Endothelial cell of umbilical vein (primary cell): ENCODE data around the gene TAF8. TPM values are rescaled to one million over a fixed set of nuclear protein-coding genes. Genes with fewer than 3 reads are reported as not detected.

Experiments
- BruUV-seq: library from RNA; stranded (reverse); fragments of 400-500 nt; replicated peaks from 2 replicates; lab custom pipeline; 2021; lab: Mats Ljungman, UMichigan
- CTCF ChIA-PET: fragments of 300-600, 350-600 bp; sonication (Branson Sonifier 250); formaldehyde crosslinking; loops from one replicate; lab custom pipeline; 2021; ENCODE audit warnings: antibody characterized with exemption, inconsistent platforms; lab: Charles Lee
- POLR2A ChIA-PET: fragments of 300-600, 350-600 bp; sonication (Branson Sonifier 250); formaldehyde crosslinking; loops from one replicate; lab custom pipeline; 2021; ENCODE audit warnings: antibody characterized with exemption, inconsistent platforms; lab: Charles Lee
- DNase-seq: peaks from one replicate; pipeline ENCODE4 v3.0.0-alpha.2; 2011; ENCODE audit warnings: low read depth, low spot score
- FAIRE-seq: peaks from 2 replicates; lab custom pipeline; 2011; peaks lifted over from hg19 to GRCh38; lab: Jason Lieb, UNC
- H2AFZ ChIP-seq: 2 replicates; pipeline ENCODE4 v1.6.0; 2012; ENCODE audit warnings: low read depth, low read length, control low read depth, inconsistent platforms
- H3K27ac ChIP-seq: 2 replicates; pipeline ENCODE4 v1.5.1; 2011; ENCODE audit warnings: low read depth, mild to moderate bottlenecking, control low read depth, low read length, moderate library complexity; ENCODE audit not compliant: insufficient read depth
- H3K27me3 ChIP-seq, 2 experiments: 2 replicates each; pipeline versions ENCODE4 v1.6.0 to v1.6.1; 2011; ENCODE audit warnings: low read length in 2 of 2, mixed read lengths in 1 of 2; ENCODE audit not compliant: control insufficient read depth in 2 of 2, insufficient read depth in 2 of 2
- H3K36me3 ChIP-seq, 2 experiments: 2 replicates in 1 of 2; 3 replicates in 1 of 2; pipeline ENCODE4 v1.5.1; 2011; ENCODE audit warnings: low read length in 2 of 2, mild to moderate bottlenecking in 1 of 2, moderate library complexity in 1 of 2; ENCODE audit not compliant: control insufficient read depth in 2 of 2, insufficient read depth in 2 of 2; ENCODE audit errors: extremely low read depth in 1 of 2
- H3K4me1 ChIP-seq: 3 replicates; pipeline ENCODE4 v1.5.1; 2011; ENCODE audit warnings: mild to moderate bottlenecking, low read length; ENCODE audit not compliant: control insufficient read depth, insufficient read depth; ENCODE audit errors: extremely low read depth
- H3K4me2 ChIP-seq: 2 replicates; pipeline ENCODE4 v1.6.1; 2011; ENCODE audit warnings: low read length, control low read depth, mixed read lengths; ENCODE audit not compliant: insufficient read depth
- H3K4me3 ChIP-seq, 3 experiments: fragments of 200-600 bp in 1 of 3; sonication (generic), shearing (Covaris generic) in 1 of 3; replicated peaks in 1 of 3; 2 replicates each; pipeline ENCODE4 v1.5.1; 2011 to 2016; ENCODE audit warnings: control low read depth in 3 of 3, low read length in 3 of 3, mild to moderate bottlenecking in 2 of 3, inconsistent platforms in 1 of 3, low read depth in 1 of 3, moderate library complexity in 1 of 3; ENCODE audit not compliant: insufficient read depth in 1 of 3
- H3K79me2 ChIP-seq: 2 replicates; pipeline ENCODE4 v1.6.0; 2012; ENCODE audit warnings: low read length, inconsistent platforms; ENCODE audit not compliant: control insufficient read depth, insufficient read depth
- H3K9ac ChIP-seq: replicated peaks from 2 replicates; pipeline ENCODE3; 2011; ENCODE audit warnings: low read length, control low read depth; ENCODE audit not compliant: insufficient read depth; ENCODE audit errors: extremely low read depth
- H3K9me1 ChIP-seq: replicated peaks from 3 replicates; pipeline ENCODE4 v1.6.0; 2011; ENCODE audit warnings: mild to moderate bottlenecking, low read length; ENCODE audit not compliant: control insufficient read depth, insufficient read depth; ENCODE audit errors: extremely low read depth
- H3K9me3 ChIP-seq: replicated peaks from 2 replicates; pipeline ENCODE4 v1.5.1; 2012; ENCODE audit warnings: low read length, inconsistent platforms; ENCODE audit not compliant: control insufficient read depth, insufficient read depth
- H4K20me1 ChIP-seq: replicated peaks from 2 replicates; pipeline ENCODE3; 2011; ENCODE audit warnings: mild to moderate bottlenecking, low read length; ENCODE audit not compliant: control insufficient read depth, insufficient read depth; ENCODE audit errors: extremely low read depth
- EZH2 ChIP-seq: IDR thresholded peaks from 2 replicates; pipeline ENCODE4 v1.6.1; 2012; ENCODE audit warnings: borderline replicate concordance, low read depth, mild to moderate bottlenecking, moderate library complexity, low read length, inconsistent platforms; ENCODE audit not compliant: severe bottlenecking
- FOS ChIP-seq: IDR thresholded peaks from 2 replicates; pipeline ENCODE4 v1.6.1; 2011; ENCODE audit warnings: mild to moderate bottlenecking, low read length, moderate library complexity, borderline replicate concordance; ENCODE audit not compliant: insufficient read depth
- GATA2 ChIP-seq: IDR thresholded peaks from 2 replicates; pipeline ENCODE4 v1.7.0; 2011; ENCODE audit warnings: low read depth, mild to moderate bottlenecking, moderate library complexity, mixed read lengths, low read length; ENCODE audit not compliant: insufficient read length, insufficient read depth
- JUN ChIP-seq: IDR thresholded peaks from 2 replicates; pipeline ENCODE4 v1.6.1; 2011; ENCODE audit warnings: borderline replicate concordance, low read depth; ENCODE audit not compliant: insufficient read length, insufficient read depth
- MYC ChIP-seq: IDR thresholded peaks from one replicate; pipeline ENCODE4 v1.6.1; 2011; ENCODE audit warnings: mild to moderate bottlenecking, low read depth, low read length
- POLR2A ChIP-seq: IDR thresholded peaks from 2 replicates; pipeline ENCODE4 v1.6.1; 2012; ENCODE audit warnings: low read depth, mild to moderate bottlenecking, control low read depth, low read length
- POLR2AphosphoS5 ChIP-seq: IDR thresholded peaks from 2 replicates; pipeline ENCODE4 v1.6.1; 2012; ENCODE audit warnings: low read depth, mild to moderate bottlenecking, control low read depth, low read length, moderate library complexity; ENCODE audit not compliant: insufficient read depth
- dilution Hi-C: fragments of 300-500 bp; cut with MboI; formaldehyde crosslinking; loops from one replicate; pipeline ENCODE4 v1.15.0; 2019; ENCODE audit warnings: low sequenced_read_pairs; ENCODE audit not compliant: extremely low pct_ligation_motif_present
- intact Hi-C: fragments of 100-400 bp; cut with micrococcal nuclease; formaldehyde crosslinking; loops from one replicate; pipeline ENCODE4 v1.10.0; 2022
- polyA plus RNA-seq, 4 experiments: library from polyadenylated mRNA; depleted of rRNA in 3 of 4; stranded (reverse) in 3 of 4; unstranded in 1 of 4; fragments of >200 nt; gene quantifications; 2 replicates each; pipeline versions ENCODE4 v1.2.1 to v1.2.3, GENCODE V29; 2011 to 2012; ENCODE audit warnings: missing spikeins in 1 of 4
- total RNA-seq: library from RNA; stranded (reverse); gene quantifications from 2 replicates; pipeline ENCODE4 v1.2.3, GENCODE V29; 2021
- TF ChIP-seq, protein P1 (sequence below), 2 donors: IDR thresholded peaks; 1 replicate in 1 of 2; 2 replicates in 1 of 2; pipeline ENCODE4 v1.5.1; 2011; ENCODE audit warnings: low read length in 2 of 2, mild to moderate bottlenecking in 2 of 2, moderate library complexity in 2 of 2, control low read depth in 1 of 2, inconsistent platforms in 1 of 2, low read depth in 1 of 2; ENCODE audit not compliant: insufficient read depth in 1 of 2; ENCODE audit errors: extremely low read depth in 1 of 2
- TF ChIP-seq, protein P2 (sequence below): IDR thresholded peaks from 2 replicates; pipeline ENCODE4 v1.6.1; 2011; ENCODE audit not compliant: insufficient read depth, insufficient read length

Gene TAF8
- total and polyA plus RNA-seq, 2 donors (not counting 3 experiments of a cell fraction or from before 2014, with no cell fraction given), result 32.9 to 45.4 TPM

DNA sequence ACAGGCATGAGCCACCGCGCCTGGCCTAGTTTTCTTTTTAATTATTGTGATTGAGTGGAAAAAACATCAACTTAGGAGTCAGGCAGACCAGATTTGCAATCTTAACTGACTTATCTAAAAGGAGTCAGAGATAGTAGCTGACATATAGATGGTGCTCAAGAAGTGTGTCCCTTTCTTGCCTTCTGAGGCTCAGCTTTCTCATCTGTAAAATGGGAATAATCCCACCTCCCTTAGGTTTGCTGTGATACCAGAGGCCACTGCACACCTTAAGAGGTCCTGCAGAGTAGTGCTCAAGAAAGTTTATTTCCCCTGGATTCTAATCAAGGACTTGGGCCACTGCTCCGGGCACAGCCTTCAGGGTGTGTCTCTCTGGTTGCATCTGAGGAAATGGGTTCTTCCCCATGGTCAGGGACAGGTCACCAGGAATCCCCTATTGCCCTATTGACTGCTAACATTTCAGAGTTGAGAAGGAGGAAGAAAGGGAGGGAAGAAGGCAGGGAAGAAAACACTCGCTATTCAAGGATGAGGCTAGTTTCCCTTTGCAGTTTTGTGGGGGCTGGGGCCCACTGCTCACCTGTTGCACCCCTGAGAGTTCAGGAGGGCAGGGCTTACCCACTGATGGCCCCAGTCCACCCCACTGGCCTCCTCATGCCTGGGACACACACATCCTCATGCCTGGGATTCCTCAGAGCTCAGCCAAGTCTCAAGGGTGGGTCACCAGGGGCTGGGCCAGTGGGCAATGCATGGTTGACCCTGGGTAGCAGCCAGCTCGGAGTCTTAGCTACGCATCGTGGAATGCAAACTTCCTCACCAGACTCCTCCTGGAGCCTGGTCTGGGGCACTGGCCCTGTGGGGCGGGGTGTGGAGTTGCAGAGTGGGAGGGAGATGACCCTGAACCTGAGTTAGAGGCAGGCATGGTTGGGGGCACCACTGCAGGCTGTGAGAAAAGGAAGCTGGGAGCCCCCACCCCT is 70.9 kb downstream of the TAF8 start:
- BruUV-seq, result no TSS peak

More for the DNA sequence above, 70.9 kb downstream of the TAF8 start:
- Histone ChIP-seq H2AFZ (no peak overlapping the region), H3K27ac (no peak overlapping the region), H3K4me3 (no peak overlapping the region), H3K36me3 (no peaks in the 10 kb centered on the region), H3K9ac (no peak overlapping the region), H3K4me2 (no peak overlapping the region), H3K79me2 (no peaks in the 10 kb centered on the region), H3K4me1 (no peaks in the 10 kb centered on the region), H3K9me1 (no peaks in the 10 kb centered on the region), H3K27me3 (peaks cover 0 to 2% of the 10 kb centered on the region in 2 experiments), H4K20me1 (no peaks in the 10 kb centered on the region), H3K9me3 (no peaks in the 10 kb centered on the region)
- dilution Hi-C loops (no loop called here), intact Hi-C loops (no loop called here)
- POLR2A ChIA-PET, result no interaction called here
- CTCF ChIA-PET, result interaction anchor here (1.8 kb wide), 1 partner anchor 17 kb away, joined by 10 read pairs; no protein-coding TSS in a partner anchor
- TF ChIP-seq JUN, result no peak
- TF ChIP-seq GATA2, result no peak
- no peak for TF ChIP-seq MYC
- TF ChIP-seq POLR2A, result no peak
- TF ChIP-seq, protein P1, sequence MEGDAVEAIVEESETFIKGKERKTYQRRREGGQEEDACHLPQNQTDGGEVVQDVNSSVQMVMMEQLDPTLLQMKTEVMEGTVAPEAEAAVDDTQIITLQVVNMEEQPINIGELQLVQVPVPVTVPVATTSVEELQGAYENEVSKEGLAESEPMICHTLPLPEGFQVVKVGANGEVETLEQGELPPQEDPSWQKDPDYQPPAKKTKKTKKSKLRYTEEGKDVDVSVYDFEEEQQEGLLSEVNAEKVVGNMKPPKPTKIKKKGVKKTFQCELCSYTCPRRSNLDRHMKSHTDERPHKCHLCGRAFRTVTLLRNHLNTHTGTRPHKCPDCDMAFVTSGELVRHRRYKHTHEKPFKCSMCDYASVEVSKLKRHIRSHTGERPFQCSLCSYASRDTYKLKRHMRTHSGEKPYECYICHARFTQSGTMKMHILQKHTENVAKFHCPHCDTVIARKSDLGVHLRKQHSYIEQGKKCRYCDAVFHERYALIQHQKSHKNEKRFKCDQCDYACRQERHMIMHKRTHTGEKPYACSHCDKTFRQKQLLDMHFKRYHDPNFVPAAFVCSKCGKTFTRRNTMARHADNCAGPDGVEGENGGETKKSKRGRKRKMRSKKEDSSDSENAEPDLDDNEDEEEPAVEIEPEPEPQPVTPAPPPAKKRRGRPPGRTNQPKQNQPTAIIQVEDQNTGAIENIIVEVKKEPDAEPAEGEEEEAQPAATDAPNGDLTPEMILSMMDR (IDR thresholded peaks at IDR 0.05; ENCODE audit: extremely low read depth in 1 of 2, insufficient read depth in 1 of 2, low read depth in 1 of 2, low read length in 2 of 2), result no peak
- no peak for TF ChIP-seq POLR2AphosphoS5
- TF ChIP-seq, protein P2, sequence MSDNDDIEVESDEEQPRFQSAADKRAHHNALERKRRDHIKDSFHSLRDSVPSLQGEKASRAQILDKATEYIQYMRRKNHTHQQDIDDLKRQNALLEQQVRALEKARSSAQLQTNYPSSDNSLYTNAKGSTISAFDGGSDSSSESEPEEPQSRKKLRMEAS, result no peak
- TF ChIP-seq FOS, result no peak
- no peak for TF ChIP-seq EZH2
- no peak for FAIRE-seq
- DNase-seq, result no peak
